Common myeloid progenitor, CD34-positive (primary cell): ENCODE results near the gene CCDC106.

Source experiments
- CTCF ChIA-PET: fragments of 350-600 bp; sonication (Branson Sonifier 250); formaldehyde crosslinking; loops from one replicate; lab custom pipeline; 2021; ENCODE audit warnings: antibody characterized with exemption; lab: Charles Lee
- POLR2A ChIA-PET: fragments of 350-600 bp; sonication (Branson Sonifier 250); formaldehyde crosslinking; loops from one replicate; lab custom pipeline; 2021; ENCODE audit warnings: antibody characterized with exemption; lab: Charles Lee
- DNase-seq, 3 donors: peaks; one replicate each; pipeline versions ENCODE4 v3.0.0 to v3.0.0-alpha.2; 2013
- H3K27ac ChIP-seq, 2 experiments: 1 replicate in 1 of 2; 2 replicates in 1 of 2; pipeline ENCODE4 v1.7.0; 2013; ENCODE audit warnings: inconsistent platforms in 2 of 2, low read length in 2 of 2, mild to moderate bottlenecking in 2 of 2, low read depth in 1 of 2, moderate library complexity in 1 of 2; ENCODE audit not compliant: severe bottlenecking in 2 of 2, insufficient read depth in 1 of 2, poor library complexity in 1 of 2
- H3K27me3 ChIP-seq, 5 experiments: replicated peaks in 2 of 5; 1 replicate in 3 of 5; 2 replicates in 2 of 5; pipeline versions ENCODE4 v1.6.1 to v1.7.0; 2013; ENCODE audit warnings: low read length in 4 of 5, mild to moderate bottlenecking in 2 of 5, moderate library complexity in 2 of 5, inconsistent platforms in 1 of 5; ENCODE audit not compliant: insufficient read depth in 5 of 5, control insufficient read depth in 4 of 5
- H3K36me3 ChIP-seq, 4 experiments: 1 replicate in 2 of 4; 2 replicates in 2 of 4; pipeline versions ENCODE4 v1.6.1 to v1.7.0; 2013; ENCODE audit warnings: low read length in 3 of 4, control low read depth in 1 of 4, mild to moderate bottlenecking in 1 of 4; ENCODE audit not compliant: control insufficient read depth in 4 of 4, insufficient read depth in 4 of 4
- H3K4me1 ChIP-seq, 4 experiments: 1 replicate in 3 of 4; 2 replicates in 1 of 4; pipeline versions ENCODE4 v1.6.1 to v1.7.1; 2013; ENCODE audit warnings: low read length in 3 of 4, mild to moderate bottlenecking in 3 of 4, control low read depth in 1 of 4, inconsistent platforms in 1 of 4, moderate library complexity in 1 of 4; ENCODE audit not compliant: control insufficient read depth in 4 of 4, insufficient read depth in 4 of 4; ENCODE audit errors: control extremely low read depth in 1 of 4
- H3K4me3 ChIP-seq, 7 experiments: 1 replicate in 4 of 7; 2 replicates in 3 of 7; pipeline versions ENCODE4 v1.5.1 to v1.7.0; 2013; ENCODE audit warnings: mild to moderate bottlenecking in 7 of 7, low read length in 6 of 7, moderate library complexity in 6 of 7, inconsistent platforms in 2 of 7, low read depth in 2 of 7, control low read depth in 1 of 7; ENCODE audit not compliant: insufficient read depth in 4 of 7, control insufficient read depth in 1 of 7; ENCODE audit errors: extremely low read depth in 1 of 7
- H3K9me3 ChIP-seq, 5 experiments: 1 replicate in 4 of 5; 2 replicates in 1 of 5; pipeline versions ENCODE4 v1.6.1 to v1.7.1; 2013; ENCODE audit warnings: low read length in 4 of 5, mild to moderate bottlenecking in 2 of 5, inconsistent platforms in 1 of 5, low read depth in 1 of 5, moderate library complexity in 1 of 5; ENCODE audit not compliant: control insufficient read depth in 4 of 5, insufficient read depth in 2 of 5; ENCODE audit errors: control extremely low read depth in 1 of 5
- WGBS: methylation state at CpG from one replicate; pipeline ENCODE4 v1.1.5; 2013; ENCODE audit not compliant: insufficient coverage; 5-methylcytosine and 5-hydroxymethylcytosine counted together

Gene CCDC106

GRCh38 chr19:55606471-55606787, 41.6 kb upstream of the CCDC106 start:
- 32% methylated on average over 12 of the region's 12 CpGs for WGBS

GRCh38 chr19:55606817-55607216, 41.2 kb upstream of the CCDC106 start:
- ChIA-PET POLR2A (interaction anchor here (0.7 kb wide), 1 partner anchor 23 kb away, joined by 7 read pairs; no protein-coding TSS in a partner anchor), CTCF (interaction anchor here (0.5 to 4.3 kb wide), 16 partner anchors 12 to 463 kb away, joined by 3 to 32 read pairs (median 5); partner anchors contain the start of genes ZNF579 and ZNF784)
- peaks cover 0 to 29% (median 24%) of the 10 kb centered on the region in 4 experiments for H3K4me1 ChIP-seq
- no peak for DNase-seq
- peak overlapping the region in 3 of 7 experiments; percentile 81 to 95 (median 95) for H3K4me3 ChIP-seq
- peak overlapping the region in 1 of 2 experiments; percentile 87 for H3K27ac ChIP-seq
- H3K36me3 ChIP-seq, result peaks cover 0 to 31% (median 8%) of the 10 kb centered on the region in 4 experiments
- WGBS, result 65% methylated on average over 9 of the region's 9 CpGs
- H3K27me3 ChIP-seq, result no peaks in the 10 kb centered on the region
- peaks cover 0 to 3% (median 0%) of the 10 kb centered on the region in 5 experiments for H3K9me3 ChIP-seq

More at GRCh38 chr19:55606471-55606787, 41.6 kb upstream of the CCDC106 start:
- DNase-seq, result no peak
- H3K27me3 ChIP-seq, result no peaks in the 10 kb centered on the region
- peak overlapping the region in 1 of 2 experiments; percentile 87 for H3K27ac ChIP-seq
- POLR2A ChIA-PET, result interaction anchor here (0.6 to 0.7 kb wide), 2 partner anchors 23 to 92 kb away, joined by 3 to 7 read pairs; no protein-coding TSS in a partner anchor
- H3K36me3 ChIP-seq, result peaks cover 0 to 29% (median 8%) of the 10 kb centered on the region in 4 experiments
- peak overlapping the region; percentile 35 to 95 (median 81) for H3K4me3 ChIP-seq
- H3K4me1 ChIP-seq, result peaks cover 0 to 30% (median 24%) of the 10 kb centered on the region in 4 experiments
- peaks cover 0 to 3% (median 0%) of the 10 kb centered on the region in 5 experiments for H3K9me3 ChIP-seq
- CTCF ChIA-PET, result interaction anchor here (0.5 to 4.3 kb wide), 17 partner anchors 13 to 463 kb away, joined by 3 to 32 read pairs (median 5); partner anchors contain the start of genes ZNF579 and ZNF784

GRCh38 chr19:55609326-55609725, 38.7 kb upstream of the CCDC106 start:
- Histone ChIP-seq H3K27ac (no peak overlapping the region), H3K4me1 (peaks cover 0 to 21% (median 18%) of the 10 kb centered on the region in 4 experiments), H3K4me3 (no peak overlapping the region), H3K36me3 (peaks cover 0 to 37% (median 11%) of the 10 kb centered on the region in 4 experiments), H3K27me3 (no peaks in the 10 kb centered on the region), H3K9me3 (peaks cover 0 to 3% (median 0%) of the 10 kb centered on the region in 5 experiments)
- ChIA-PET POLR2A (no interaction called here), CTCF (interaction anchor here (2.5 to 3.6 kb wide), 2 partner anchors 11 to 22 kb away, joined by 10 to 15 read pairs; no protein-coding TSS in a partner anchor)
- WGBS, result 100% methylated on average over 4 of the region's 5 CpGs
- DNase-seq, result no peak

GRCh38 chr19:55611300-55611982, 36.6 kb upstream of the CCDC106 start:
- CTCF ChIA-PET, result interaction anchor here (0.9 to 3.6 kb wide), 5 partner anchors 8 to 108 kb away, joined by 4 to 15 read pairs (median 7); no protein-coding TSS in a partner anchor
- DNase-seq, result no peak
- 94% methylated on average over 11 of the region's 15 CpGs for WGBS
- peaks cover 0 to 3% (median 0%) of the 10 kb centered on the region in 5 experiments for H3K9me3 ChIP-seq
- H3K36me3 ChIP-seq, result peaks cover under 1 to 54% (median 22%) of the 10 kb centered on the region in 4 experiments
- no peaks in the 10 kb centered on the region for H3K27me3 ChIP-seq
- no peak overlapping the region for H3K4me3 ChIP-seq
- POLR2A ChIA-PET, result interaction anchor here (0.5 to 1.0 kb wide), 2 partner anchors 9 to 355 kb away, joined by 3 read pairs; no protein-coding TSS in a partner anchor
- peaks cover 0 to 8% (median 5%) of the 10 kb centered on the region in 4 experiments for H3K4me1 ChIP-seq
- H3K27ac ChIP-seq, result no peak overlapping the region

- H3K36me3 ChIP-seq, result peaks cover 2 to 57% (median 26%) of the 10 kb centered on the region in 4 experiments
- no peaks in the 10 kb centered on the region for H3K27me3 ChIP-seq
- CTCF ChIA-PET, result interaction anchor here (2.0 to 2.4 kb wide), 2 partner anchors 97 to 108 kb away, joined by 4 to 7 read pairs; no protein-coding TSS in a partner anchor
- no peak for DNase-seq
- no peak overlapping the region for H3K4me3 ChIP-seq
- peaks cover 0 to 3% (median 0%) of the 10 kb centered on the region in 5 experiments for H3K9me3 ChIP-seq
- POLR2A ChIA-PET, result interaction anchor here (0.5 to 0.6 kb wide), 2 partner anchors 14 to 355 kb away, joined by 3 read pairs; no protein-coding TSS in a partner anchor
- WGBS, result 87% methylated on average over 3 of the region's 3 CpGs
- H3K4me1 ChIP-seq, result peaks cover 0 to 1% (median 0%) of the 10 kb centered on the region in 4 experiments
- H3K27ac ChIP-seq, result no peak overlapping the region
Observed at GRCh38 chr19:55611983-55612645, 35.9 kb upstream of the CCDC106 start.

- 97% methylated on average over 22 of the region's 27 CpGs for WGBS
- Histone ChIP-seq H3K36me3 (peaks cover 2 to 56% (median 35%) of the 10 kb centered on the region in 4 experiments), H3K4me3 (no peak overlapping the region), H3K27ac (no peak overlapping the region), H3K9me3 (peaks cover 0 to 3% (median 0%) of the 10 kb centered on the region in 5 experiments), H3K27me3 (no peaks in the 10 kb centered on the region), H3K4me1 (no peaks in the 10 kb centered on the region)
- POLR2A ChIA-PET, result no interaction called here
- CTCF ChIA-PET, result no interaction called here
- DNase-seq, result no peak
Observed at GRCh38 chr19:55613396-55613795, 34.6 kb upstream of the CCDC106 start.
